HG02623 (cell line): ENCODE data around the gene MDM4.
"Not testable (repeated sequence)": the region's sequence is repeated elsewhere in the genome, so short reads cannot be mapped to it uniquely, and the experiment has no call there.

Experiments
- ATAC-seq: cut with Tn5 transposase; IDR thresholded peaks from one replicate; pipeline ENCODE4 v1.9.1; 2021; ENCODE audit warnings: moderate library complexity; ENCODE audit not compliant: unreplicated experiment

The MDM4 gene

GRCh38 chr1:204513117-204513716, 3.0 kb upstream of the MDM4 start:
- ATAC-seq: no peak

DNA sequence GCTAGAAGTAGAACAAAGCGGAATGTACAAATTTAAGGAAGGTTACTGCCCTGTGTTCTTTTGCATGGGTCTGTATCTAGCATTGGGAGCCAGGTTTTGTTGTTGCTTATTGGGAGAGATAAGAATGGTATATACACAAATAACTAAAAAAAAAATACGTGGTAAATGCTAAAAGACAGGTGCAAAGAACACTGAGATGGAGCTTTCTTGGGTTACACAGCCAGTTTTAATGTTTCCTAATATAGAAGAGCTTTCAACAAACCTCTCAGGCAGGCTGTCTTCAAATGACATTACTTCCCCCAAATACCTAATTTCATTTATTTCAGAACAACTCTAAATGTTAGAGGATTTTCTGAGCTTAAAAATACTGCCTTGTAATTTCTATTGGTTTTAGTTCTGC, 1.4 kb upstream of the MDM4 start:
- ATAC-seq: no peak

DNA sequence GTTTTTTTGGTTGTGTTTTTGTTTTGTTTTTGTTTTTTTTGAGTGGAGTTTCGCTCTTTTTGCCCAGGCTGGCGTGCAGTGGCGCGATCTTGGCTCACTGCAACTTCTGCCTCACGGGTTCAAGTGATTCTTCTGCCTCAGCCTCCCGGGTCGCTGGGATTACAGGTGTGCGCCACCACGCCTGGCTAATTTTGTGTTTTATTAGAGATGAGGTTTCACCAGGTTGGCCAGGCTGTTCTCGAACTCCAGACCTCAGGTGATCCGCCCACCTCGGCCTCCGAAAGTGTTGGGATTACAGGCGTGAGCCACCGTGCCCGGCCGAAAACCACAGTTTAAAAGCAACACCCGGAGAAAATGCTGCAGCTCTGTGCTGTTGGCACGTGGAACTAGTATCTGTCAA, 1.2 kb downstream of the MDM4 start:
- not testable (repeated sequence) for ATAC-seq

- ATAC-seq: peak; percentile 47
These were observed 4.9 kb downstream of the MDM4 start for GRCh38 chr1:204520834-204521709.

- ATAC-seq: not testable (repeated sequence)
These were observed 5.8 kb downstream of the MDM4 start for GRCh38 chr1:204521941-204522521.

GRCh38 chr1:204523605-204524215, 7.5 kb downstream of the MDM4 start:
- no peak for ATAC-seq

- no peak for ATAC-seq
These were observed 8.8 kb downstream of the MDM4 start for GRCh38 chr1:204524986-204525385.

GRCh38 chr1:204528241-204528640, 12.0 kb downstream of the MDM4 start:
- ATAC-seq: no peak

- ATAC-seq: no peak
These were observed 12.5 kb downstream of the MDM4 start for GRCh38 chr1:204528677-204529076.

DNA sequence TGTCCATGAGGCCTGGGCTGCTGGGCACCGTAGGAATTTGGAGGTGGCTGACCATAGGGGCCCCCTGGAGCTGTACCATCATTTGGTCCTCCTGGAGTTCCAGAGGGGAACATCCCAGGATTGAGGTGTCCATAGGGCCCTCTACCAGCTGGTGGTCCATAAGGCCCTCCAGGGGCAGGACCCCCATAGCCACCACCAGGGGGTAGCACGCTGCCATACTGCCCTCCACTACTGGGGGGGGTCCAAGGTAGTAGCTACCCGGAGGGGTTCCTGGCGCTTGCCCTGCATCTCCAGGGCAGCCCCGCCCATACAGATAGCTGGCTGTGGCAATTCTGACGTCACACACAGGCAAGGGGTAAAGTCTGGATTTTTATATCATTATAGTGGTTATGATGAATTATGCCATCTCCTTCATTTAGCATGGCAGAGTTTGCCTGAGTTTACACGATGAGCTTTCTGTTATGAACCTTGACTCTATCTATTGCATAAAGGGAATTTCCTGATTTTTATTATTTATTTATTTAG, 13.2 kb downstream of the MDM4 start:
- no peak for ATAC-seq

DNA sequence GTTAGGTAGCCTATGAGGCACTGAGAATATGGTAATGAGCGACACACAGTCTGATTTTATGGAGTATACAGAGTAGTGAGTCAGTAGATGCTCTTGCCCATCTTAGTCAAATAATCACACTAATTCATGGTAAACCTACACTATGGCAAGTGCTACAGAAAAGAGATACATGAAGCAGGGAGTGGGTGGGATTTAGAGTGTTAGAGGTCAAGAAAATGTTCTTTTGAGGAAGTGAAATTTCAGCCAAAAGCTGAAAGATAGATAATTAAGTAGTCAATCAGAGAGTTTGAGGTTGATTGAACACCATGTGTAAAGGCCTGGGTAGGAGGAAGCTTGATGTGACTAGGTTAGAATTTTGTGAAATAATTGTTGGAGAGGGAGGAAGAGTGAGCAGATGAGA, 14.7 kb downstream of the MDM4 start:
- peak; percentile 88 for ATAC-seq

DNA sequence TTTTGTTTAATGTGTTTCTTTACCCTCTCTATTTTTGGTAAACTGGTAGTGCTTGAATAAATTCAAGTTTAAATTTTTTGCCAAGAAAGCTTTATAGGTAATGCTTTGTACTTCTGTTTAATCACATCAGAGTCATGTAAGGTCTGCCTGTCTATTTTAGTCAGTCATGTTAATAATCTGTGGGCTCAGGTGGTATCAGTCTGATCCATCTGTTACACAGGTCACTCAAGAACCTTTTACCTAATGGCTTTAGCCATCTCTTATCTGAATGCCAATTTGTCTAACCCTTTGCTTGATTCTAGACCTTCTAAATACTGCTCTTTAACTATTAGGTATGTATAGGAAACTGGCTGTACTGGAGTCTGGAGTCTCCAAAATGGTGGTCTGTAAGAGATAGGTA, 16.6 kb downstream of the MDM4 start:
- no peak for ATAC-seq

- ATAC-seq: no peak
These were observed 25.4 kb downstream of the MDM4 start for GRCh38 chr1:204541626-204542025.

GRCh38 chr1:204544321-204544720, 28.1 kb downstream of the MDM4 start:
- ATAC-seq: no peak

- ATAC-seq: no peak
These were observed 29.0 kb downstream of the MDM4 start for GRCh38 chr1:204545202-204545601.

- ATAC-seq: no peak
These were observed 29.7 kb downstream of the MDM4 start for GRCh38 chr1:204545881-204546280.

DNA sequence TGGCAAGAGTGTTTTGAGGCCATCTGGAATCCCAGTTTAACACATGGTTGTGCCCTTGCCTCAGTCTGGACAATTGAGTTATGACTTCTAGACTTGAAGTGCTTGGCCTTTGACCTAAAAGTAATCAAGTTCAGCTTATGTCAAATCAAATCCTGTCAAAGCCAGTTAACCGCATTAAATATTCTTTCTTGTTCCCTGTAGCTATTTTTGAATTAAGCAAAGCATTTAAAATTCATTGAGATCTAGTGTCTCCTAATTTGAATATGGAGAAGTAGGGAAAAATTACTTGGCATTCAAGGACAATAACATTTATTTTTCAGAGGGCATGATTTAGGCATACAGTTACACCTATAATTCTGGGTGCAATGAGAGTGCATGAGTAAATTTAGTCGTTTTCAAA, 32.1 kb downstream of the MDM4 start:
- ATAC-seq: no peak

GRCh38 chr1:204549313-204549712, 33.1 kb downstream of the MDM4 start:
- ATAC-seq: no peak

DNA sequence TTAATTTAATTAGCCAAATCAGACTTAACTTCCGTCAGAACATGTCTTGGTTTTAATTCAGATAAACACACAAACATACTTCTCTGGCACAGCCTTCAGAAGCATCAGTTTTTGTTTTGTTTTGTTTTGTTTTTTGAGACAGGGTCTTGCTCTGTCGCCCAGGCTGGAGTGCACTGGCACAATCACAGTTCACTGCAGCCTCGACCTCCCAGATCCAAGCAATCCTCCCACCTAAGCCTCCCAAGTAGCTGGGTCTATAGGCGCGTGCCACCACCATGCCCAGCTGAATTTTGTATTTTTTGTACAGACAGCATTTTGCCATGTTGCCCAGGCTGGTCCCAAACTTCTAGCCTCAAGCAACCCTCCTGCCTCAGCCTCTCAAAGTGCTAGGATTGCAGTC, 34.7 kb downstream of the MDM4 start:
- no peak for ATAC-seq

- no peak for ATAC-seq
These were observed 40.3 kb downstream of the MDM4 start for GRCh38 chr1:204556458-204557052.

- no peak for ATAC-seq
These were observed 42.3 kb downstream of the MDM4 start for GRCh38 chr1:204558467-204558866.
